ENCODE data around the gene GRIP2.

GRIP2 gene

DNA sequence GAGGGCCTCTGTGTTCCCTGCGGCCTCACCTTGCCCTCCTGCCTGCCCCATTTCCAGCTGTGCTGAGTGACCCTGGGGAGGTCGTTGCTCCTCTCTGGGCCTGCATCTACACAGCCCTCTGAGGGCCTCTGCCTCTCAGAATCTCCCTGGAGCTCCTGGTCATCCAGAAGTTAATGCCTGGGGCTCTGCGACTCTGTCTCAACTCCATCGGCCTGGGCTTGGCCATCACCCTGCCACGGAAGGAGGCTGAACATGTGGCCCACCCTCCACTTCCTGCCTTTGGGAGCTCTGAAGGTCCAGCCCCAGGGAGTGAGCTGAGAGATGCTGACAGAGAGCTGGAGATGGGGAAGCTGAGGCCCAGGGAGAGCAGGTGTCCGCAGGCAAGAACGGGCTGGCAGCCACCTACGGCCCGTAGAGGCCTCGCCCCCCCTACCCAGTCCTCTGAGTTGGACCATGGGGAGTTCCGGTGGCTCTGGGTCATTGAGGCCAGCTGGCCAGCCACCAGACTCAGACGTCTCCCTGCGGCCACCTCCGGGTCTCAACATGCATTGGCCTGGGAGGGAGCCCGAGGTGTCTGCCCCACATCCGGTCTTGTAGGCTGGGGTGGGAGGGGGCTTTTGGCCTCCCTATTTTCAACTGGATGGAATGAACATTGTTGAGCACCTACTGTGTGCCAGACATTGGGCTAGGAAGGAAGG, 34.2 kb downstream of the GRIP2 start:
- no peak for DNase-seq (ENCODE audit: low spot score)

- no peak for DNase-seq (ENCODE audit: low spot score)
These were observed 34.9 kb downstream of the GRIP2 start for GRCh38 chr3:14505001-14505802.

GRCh38 chr3:14503706-14504065, 36.5 kb downstream of the GRIP2 start:
- DNase-seq (ENCODE audit: low spot score), result no peak

- no peak for DNase-seq (ENCODE audit: low spot score)
These were observed 37.0 kb downstream of the GRIP2 start for GRCh38 chr3:14503033-14503705.

- DNase-seq (ENCODE audit: low spot score), result no peak
These were observed 37.7 kb downstream of the GRIP2 start for GRCh38 chr3:14502472-14502871.

DNA sequence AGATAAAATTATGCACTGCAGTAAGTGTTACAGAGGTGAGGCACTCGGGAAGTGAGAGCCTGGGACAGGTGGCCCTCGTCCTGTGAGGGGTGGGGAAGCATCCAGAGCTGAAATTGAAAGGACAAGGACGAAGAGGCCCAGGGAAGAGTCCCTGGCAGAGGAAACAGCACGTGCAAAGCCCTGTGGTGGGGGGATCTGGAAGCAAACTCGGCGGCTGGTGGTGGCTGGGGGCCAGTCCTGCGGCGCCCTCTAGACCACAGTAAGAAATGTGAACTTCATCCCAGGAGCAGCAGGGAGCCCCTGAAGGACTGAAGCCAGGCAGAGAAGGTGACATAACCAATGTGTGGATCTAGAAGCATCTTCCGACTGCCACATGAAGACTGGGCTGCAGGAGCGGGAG, 42.8 kb downstream of the GRIP2 start:
- DNase-seq (ENCODE audit: low spot score), result no peak

DNA sequence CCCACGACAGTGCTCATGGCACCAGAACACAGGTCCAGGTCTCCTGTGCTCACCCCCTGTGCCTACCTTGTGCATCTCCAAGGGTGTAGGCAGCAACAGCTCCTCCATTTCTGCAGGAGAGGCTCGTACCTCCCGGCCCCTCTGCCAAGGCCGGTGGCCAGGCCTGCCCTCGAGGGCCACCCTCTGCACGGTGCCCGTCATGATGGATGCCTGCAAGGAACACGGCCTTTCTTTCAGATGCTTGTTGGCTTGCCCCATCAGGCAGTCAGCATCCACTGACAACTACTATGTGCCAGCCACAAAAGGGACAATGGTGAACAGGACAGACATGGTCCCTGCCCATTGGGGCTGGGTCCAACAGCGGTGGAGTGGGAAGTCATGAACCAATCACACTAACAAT, 43.8 kb downstream of the GRIP2 start:
- no peak for DNase-seq (ENCODE audit: low spot score)

GRCh38 chr3:14494973-14495300, 45.2 kb downstream of the GRIP2 start:
- DNase-seq (ENCODE audit: low spot score), result no peak

DNA sequence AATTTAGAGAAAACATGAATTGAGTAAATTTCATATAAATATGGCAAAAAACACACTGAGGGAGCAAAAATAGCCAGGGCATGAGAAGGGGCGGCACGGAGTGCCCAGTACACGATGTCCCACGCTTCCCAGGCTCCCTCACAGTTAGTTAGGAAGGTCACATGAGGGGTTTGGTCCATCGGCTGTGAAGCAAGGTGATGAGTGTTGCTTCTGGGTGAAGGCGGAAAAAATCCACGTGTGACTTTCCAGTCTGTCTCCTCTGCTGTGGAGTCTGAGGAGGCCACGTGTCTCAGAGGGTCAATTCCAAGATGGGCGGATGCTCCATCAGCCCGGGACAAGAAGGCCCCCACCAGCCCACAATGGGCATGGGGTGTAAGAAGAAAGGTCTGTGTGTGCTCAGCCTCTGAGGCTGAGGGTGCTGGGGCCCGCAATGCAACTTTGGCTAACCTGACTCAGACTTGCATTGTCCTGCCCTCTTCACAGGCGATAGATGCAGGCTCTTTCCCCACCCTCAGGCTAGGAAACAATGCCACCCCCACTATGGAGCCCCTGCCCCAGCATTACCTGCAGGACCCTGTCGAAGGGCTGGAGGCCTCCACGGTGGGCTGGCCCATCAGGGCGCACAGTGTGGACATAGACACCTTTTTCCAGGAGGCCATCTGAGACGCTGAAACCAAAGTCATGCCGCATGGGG, 45.7 kb downstream of the GRIP2 start:
- no peak for DNase-seq (ENCODE audit: low spot score)

DNA sequence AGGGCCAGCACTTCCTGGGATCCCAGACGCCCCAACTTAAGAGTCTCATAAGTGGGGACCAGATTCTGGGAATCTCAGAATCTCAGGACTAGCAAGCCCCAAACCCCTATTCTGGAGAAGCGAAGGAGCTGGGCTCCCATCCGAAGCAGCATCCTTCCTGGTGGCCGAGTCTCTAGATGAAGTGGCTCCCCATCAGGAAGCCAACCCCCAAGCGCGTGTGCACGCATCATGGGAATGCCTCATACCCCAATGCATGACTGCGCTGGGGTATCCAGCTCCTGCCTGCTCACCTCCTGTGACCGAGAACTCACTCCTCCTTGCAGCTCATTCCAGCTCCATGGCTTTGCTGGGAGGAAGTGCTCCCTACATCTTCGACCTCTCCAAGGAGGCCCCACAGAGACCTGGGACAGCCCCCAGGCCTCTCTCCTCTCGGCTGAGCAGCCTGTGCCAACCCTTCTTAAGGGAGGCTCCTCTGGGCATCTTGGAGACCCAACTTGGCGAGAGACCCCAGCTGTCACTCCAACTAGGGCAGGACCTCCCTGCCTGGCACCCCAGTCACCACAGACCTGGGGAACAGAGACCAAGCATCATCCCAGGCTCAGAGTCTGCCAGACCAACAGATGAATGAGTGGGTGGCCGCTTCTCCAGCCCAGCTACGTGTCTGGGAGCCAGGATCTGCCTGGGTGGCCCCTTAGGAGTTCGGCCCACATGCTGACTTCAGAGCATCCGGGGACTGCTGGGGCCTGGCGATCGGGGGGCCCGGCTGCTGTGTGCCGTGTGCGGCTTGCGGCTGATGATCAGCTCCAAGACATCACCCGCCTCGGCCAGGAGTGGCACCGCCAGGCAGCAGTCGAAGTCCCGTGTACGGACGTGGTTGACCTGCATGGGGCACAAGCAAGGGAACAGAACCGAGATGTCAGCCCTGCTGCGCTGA, 46.9 kb downstream of the GRIP2 start:
- DNase-seq (ENCODE audit: low spot score), result no peak

DNA sequence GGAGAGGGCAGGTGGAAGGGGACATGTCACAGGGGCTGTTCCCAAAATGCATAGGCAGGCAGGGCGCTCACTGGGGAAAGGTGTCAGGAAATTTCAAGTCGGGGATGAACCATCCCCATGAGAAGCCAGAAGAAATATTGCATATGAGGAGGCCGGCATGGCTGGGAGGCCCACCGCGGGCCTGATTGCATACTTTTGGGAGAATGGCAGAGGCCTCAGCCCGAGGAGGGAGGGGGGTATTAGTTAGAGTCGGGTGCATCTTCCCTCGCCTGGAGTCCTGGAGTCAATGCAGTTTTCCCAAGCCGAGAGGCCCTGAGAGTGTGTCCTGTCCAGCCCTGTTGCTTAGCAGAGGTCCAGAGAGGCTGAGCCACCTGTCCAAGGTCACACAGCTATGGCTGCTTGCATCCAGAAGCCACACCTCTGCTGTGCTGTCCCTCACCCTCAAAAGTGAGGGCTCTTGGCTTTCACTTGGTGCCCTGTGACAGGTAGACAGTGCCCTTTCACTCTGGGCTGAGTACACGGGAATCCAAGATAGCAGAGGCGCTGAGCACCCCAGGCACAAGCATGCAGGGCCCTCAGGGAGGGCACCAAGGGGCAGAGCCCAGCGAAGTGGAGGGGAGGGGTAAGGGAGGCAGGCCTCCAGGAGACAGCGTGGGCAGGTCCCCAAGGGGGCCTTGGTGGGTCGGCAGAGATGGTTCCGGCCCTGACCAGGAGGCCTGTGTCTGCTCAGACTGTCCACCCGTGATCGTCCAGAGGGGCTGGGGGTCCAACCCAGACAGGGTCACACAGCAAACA, 48.5 kb downstream of the GRIP2 start:
- no peak for DNase-seq (ENCODE audit: low spot score)

DNA sequence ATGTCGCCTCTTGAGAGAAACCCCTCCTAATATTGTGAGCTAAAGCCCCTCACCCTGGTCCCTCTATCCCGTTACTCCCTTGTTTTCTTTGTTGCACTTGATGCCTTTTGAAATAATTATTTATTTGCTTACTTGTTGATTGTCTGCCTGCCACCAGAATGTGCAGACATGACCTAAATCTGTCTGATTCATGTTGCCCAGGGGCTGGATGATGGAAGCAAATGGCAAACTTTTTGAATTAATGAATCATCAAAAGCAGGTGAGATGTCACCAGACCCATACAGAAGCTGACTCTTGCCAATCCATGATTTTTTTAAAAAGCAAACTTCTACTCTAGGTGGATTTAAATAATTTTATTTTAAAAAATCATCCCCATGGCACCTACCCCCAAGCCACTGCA, 49.3 kb downstream of the GRIP2 start:
- no peak for DNase-seq (ENCODE audit: low spot score)

DNA sequence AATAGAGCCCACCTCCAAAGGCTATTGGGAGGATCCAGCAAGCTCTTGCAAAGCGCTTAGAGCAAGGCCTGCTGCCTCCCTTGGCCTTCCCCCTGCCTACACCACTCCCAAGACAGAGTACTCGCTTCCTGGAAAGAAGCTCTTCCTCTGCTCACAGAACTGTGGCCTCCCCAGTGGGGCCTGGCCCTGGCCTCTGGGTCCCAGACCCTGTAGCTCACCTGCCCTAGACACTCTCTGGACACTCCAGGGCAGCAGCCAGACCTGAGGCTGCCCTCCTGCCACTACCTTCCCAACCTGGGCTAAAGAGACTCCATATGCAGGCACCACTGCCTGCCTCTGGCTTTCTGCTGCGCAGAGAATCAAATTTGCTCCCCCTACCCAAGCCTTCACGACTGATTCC, 49.9 kb downstream of the GRIP2 start:
- DNase-seq (ENCODE audit: low spot score), result no peak

- no peak for DNase-seq (ENCODE audit: low spot score)
These were observed 50.5 kb downstream of the GRIP2 start for GRCh38 chr3:14489641-14490040.

GRCh38 chr3:14488286-14489041, 51.7 kb downstream of the GRIP2 start:
- no peak for DNase-seq (ENCODE audit: low spot score)

GRCh38 chr3:14487821-14488220, 52.3 kb downstream of the GRIP2 start:
- no peak for DNase-seq (ENCODE audit: low spot score)

DNA sequence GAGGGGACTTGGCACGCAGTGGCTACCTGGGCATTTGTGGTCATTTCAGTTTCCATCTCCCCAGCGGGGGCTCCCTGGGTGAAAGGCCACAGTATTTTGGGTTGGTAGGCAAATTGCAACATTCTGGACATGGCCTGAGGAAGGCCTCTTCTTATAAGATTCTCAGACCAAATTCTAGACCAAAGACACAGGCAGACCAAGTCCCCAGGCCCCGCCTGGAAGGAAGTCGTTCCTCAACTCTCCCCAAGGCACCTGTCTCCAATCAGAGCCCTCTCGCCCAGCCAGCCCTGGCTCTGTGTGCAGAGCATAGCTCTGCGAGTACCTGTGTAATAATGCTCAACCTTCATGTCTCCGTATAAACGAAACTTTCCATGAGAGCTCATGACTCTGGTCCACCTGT, 53.1 kb downstream of the GRIP2 start:
- DNase-seq (ENCODE audit: low spot score), result no peak

DNA sequence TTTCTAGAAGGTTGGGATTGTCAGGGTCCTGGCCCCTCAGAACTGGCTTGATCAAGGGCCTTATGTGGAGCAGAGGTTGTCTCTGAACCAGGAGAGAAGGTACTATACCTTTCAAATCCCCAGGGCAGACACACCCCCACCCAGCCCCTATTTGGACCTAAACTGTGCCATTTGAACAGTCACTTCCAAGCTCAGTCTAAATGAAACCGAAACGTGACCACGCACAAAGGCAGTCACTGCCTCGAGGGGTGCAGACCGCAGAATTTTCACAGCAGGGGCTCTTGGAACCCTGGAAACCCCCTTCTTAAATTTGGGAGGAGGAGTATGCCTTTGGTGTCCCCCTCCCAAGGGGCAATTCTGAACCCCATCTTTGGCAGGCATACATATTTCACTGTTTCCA, 53.7 kb downstream of the GRIP2 start:
- DNase-seq (ENCODE audit: low spot score), result no peak

DNA sequence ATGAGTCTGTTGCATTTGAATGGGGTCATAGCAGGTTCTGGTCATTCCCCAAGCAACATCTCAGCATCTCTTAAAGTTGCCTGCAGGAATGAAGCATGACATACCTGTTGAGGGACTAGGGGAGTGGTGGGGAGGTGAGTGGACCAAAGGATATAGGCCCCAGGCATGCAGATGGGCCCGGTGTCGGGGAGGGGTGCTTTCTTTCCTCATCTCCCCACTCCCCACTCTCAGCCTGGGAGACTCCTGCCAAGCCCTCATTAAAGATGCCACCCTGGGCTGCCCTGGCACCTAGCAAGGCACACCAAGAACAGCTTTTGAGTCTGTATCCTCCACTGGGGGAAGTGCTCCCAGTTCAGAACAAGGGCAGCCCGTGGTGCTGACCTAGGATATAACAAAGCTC, 54.2 kb downstream of the GRIP2 start:
- DNase-seq (ENCODE audit: low spot score), result no peak

GRCh38 chr3:14484741-14485140, 55.4 kb downstream of the GRIP2 start:
- no peak for DNase-seq (ENCODE audit: low spot score)

Data from CD4-positive, alpha-beta T cell treated with Interleukin-6 at 100 ng/mL for 8 hours (primary cell).